ENCODE results near the gene HSPD1. TPM values are rescaled to one million over a fixed set of nuclear protein-coding genes. Genes with fewer than 3 reads are reported as not detected.
A peak's percentile ranks its signal among the peaks of the same experiment; 100 is the strongest.

Gene HSPD1
- total and polyA plus RNA-seq, 2 of the 13 experiments (the other 11 are each of a cell fraction or from before 2014, with no cell fraction given) = 685 to 2,610 TPM

DNA sequence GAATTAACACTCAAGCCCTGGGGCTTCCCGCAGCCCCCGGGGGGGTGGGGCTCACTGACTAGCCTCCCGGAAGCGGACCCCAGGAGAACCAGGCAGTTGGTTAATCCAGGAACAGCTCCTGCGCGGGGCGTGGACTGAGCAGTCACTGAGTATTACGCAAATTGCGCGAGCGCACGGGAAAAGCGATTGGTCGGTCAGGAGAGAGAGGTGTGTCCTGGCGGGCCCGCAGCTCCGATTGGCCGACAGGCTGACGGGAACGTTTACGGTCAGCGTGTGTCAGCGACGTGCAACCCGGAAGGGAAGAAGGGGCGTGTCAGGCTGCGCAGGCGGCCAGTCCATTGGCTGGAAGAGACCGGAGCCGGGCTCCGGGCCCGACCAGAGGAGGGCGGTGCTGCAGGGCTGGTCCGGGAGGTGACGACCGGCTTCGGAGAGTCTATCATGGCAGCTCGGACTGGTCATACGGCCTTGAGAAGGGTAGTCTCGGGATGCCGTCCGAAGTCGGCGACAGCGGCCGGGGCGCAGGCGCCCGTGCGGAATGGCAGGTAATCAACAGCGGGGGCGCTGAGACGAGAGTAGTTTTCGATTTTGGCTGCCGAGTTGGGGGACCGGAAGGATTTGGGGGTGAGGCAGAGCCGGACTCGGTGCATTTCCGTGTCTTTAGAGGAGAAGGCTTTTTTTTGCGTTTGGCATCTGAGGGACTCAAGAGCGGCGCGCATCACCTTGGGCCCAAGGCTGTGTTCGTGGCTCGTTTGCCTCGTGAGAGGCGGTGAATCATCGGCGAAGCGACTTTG, 46.3 kb downstream of the HSPD1 start, which contains the start of gene COQ10B (continued):
- TF ChIP-seq, protein P1, sequence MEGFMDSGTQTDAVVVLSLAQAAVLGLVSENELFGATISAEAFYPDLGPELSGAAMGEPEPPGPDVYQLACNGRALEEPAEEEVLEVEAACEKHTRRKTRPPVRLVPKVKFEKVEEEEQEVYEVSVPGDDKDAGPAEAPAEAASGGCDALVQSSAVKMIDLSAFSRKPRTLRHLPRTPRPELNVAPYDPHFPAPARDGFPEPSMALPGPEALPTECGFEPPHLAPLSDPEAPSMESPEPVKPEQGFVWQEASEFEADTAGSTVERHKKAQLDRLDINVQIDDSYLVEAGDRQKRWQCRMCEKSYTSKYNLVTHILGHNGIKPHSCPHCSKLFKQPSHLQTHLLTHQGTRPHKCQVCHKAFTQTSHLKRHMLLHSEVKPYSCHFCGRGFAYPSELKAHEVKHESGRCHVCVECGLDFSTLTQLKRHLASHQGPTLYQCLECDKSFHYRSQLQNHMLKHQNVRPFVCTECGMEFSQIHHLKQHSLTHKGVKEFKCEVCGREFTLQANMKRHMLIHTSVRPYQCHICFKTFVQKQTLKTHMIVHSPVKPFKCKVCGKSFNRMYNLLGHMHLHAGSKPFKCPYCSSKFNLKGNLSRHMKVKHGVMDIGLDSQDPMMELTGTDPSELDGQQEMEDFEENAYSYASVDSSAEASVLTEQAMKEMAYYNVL (CRISPR knock-in tag; IDR thresholded peaks at IDR 0.05; ENCODE audit: borderline replicate concordance) = peak; percentile 88
- TF ChIP-seq RBFOX2 (IDR thresholded peaks at IDR 0.05; ENCODE audit: low read depth, low read length) = peak; percentile 96
- TF ChIP-seq ZNF670 (CRISPR knock-in tag; IDR thresholded peaks at IDR 0.05; ENCODE audit: borderline replicate concordance) = no peak
- no peak; the same call in 1 of the 2 replicates for TF ChIP-seq DR1 (CRISPR knock-in tag; IDR thresholded peaks at IDR 0.05)
- TF ChIP-seq, protein P2, sequence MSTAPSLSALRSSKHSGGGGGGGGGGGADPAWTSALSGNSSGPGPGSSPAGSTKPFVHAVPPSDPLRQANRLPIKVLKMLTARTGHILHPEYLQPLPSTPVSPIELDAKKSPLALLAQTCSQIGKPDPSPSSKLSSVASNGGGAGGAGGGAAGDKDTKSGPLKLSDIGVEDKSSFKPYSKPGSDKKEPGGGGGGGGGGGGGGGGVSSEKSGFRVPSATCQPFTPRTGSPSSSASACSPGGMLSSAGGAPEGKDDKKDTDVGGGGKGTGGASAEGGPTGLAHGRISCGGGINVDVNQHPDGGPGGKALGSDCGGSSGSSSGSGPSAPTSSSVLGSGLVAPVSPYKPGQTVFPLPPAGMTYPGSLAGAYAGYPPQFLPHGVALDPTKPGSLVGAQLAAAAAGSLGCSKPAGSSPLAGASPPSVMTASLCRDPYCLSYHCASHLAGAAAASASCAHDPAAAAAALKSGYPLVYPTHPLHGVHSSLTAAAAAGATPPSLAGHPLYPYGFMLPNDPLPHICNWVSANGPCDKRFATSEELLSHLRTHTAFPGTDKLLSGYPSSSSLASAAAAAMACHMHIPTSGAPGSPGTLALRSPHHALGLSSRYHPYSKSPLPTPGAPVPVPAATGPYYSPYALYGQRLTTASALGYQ (CRISPR knock-in tag; IDR thresholded peaks at IDR 0.05) = peak; percentile 51
- peak; percentile 68; the same call in 1 of the 2 replicates for TF ChIP-seq TFDP1 (CRISPR knock-in tag; IDR thresholded peaks at IDR 0.05; ENCODE audit: borderline replicate concordance)
- TF ChIP-seq, protein P3, sequence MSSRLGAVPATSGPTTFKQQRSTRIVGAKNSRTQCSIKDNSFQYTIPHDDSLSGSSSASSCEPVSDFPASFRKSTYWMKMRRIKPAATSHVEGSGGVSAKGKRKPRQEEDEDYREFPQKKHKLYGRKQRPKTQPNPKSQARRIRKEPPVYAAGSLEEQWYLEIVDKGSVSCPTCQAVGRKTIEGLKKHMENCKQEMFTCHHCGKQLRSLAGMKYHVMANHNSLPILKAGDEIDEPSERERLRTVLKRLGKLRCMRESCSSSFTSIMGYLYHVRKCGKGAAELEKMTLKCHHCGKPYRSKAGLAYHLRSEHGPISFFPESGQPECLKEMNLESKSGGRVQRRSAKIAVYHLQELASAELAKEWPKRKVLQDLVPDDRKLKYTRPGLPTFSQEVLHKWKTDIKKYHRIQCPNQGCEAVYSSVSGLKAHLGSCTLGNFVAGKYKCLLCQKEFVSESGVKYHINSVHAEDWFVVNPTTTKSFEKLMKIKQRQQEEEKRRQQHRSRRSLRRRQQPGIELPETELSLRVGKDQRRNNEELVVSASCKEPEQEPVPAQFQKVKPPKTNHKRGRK (CRISPR knock-in tag; IDR thresholded peaks at IDR 0.05) = no peak
- TF ChIP-seq, protein P4, sequence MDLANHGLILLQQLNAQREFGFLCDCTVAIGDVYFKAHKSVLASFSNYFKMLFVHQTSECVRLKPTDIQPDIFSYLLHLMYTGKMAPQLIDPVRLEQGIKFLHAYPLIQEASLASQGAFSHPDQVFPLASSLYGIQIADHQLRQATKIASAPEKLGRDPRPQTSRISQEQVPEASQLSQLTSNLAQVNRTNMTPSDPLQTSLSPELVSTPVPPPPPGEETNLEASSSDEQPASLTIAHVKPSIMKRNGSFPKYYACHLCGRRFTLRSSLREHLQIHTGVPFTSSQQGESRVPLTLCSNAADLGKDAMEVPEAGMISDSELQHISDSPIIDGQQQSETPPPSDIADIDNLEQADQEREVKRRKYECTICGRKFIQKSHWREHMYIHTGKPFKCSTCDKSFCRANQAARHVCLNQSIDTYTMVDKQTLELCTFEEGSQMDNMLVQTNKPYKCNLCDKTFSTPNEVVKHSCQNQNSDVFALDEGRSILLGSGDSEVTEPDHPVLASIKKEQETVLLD (CRISPR knock-in tag; IDR thresholded peaks at IDR 0.05; ENCODE audit: low read depth) = peak; percentile 19; the same call in 1 of the 2 replicates
- no peak for TF ChIP-seq ZNF850 (CRISPR knock-in tag; conservative IDR thresholded peaks at IDR 0.05)
- TF ChIP-seq ZNF136 (CRISPR knock-in tag; IDR thresholded peaks at IDR 0.05; ENCODE audit: low read depth) = peak; percentile 92
- TF ChIP-seq IKZF4 (CRISPR knock-in tag; IDR thresholded peaks at IDR 0.05; ENCODE audit: borderline replicate concordance, low read depth, not compliant biosample characterization) = peak; percentile 49
- TF ChIP-seq KDM2A (CRISPR knock-in tag; IDR thresholded peaks at IDR 0.05; ENCODE audit: borderline replicate concordance, low read depth) = peak; percentile 86; the same call in 1 of the 2 replicates
- peak; percentile 93 for TF ChIP-seq ZNF605 (CRISPR knock-in tag; IDR thresholded peaks at IDR 0.05)
- TF ChIP-seq NFYC (CRISPR knock-in tag; IDR thresholded peaks at IDR 0.05) = peak; percentile 93
- peak; percentile 21; the same call in 1 of the 2 replicates for TF ChIP-seq HOXA5 (CRISPR knock-in tag; IDR thresholded peaks at IDR 0.05)
- no peak for TF ChIP-seq MLLT10 (CRISPR knock-in tag; IDR thresholded peaks at IDR 0.05)
- no peak for TF ChIP-seq ZNF12 (CRISPR knock-in tag; IDR thresholded peaks at IDR 0.05)
- no peak for TF ChIP-seq ZNF724P (CRISPR knock-in tag; IDR thresholded peaks at IDR 0.05; ENCODE audit: borderline replicate concordance)
- peak; percentile 86 for TF ChIP-seq SP2 (CRISPR knock-in tag; IDR thresholded peaks at IDR 0.05)
- TF ChIP-seq RFXAP (CRISPR knock-in tag; IDR thresholded peaks at IDR 0.05; ENCODE audit: borderline replicate concordance) = peak; percentile 52; the same call in 1 of the 2 replicates
- 0 out of 2 replicates have a peak, but pooled peaks have one; percentile 14 for TF ChIP-seq HNF4A (CRISPR knock-in tag; IDR thresholded peaks at IDR 0.05)
